HG02970 (cell line): ENCODE results near the gene ATP8A2.
"Not testable (repeated sequence)": the region's sequence is repeated elsewhere in the genome, so short reads cannot be mapped to it uniquely, and the experiment has no call there.

Experiments
- ATAC-seq: cut with Tn5 transposase; IDR thresholded peaks from one replicate; pipeline ENCODE4 v1.9.1; 2021; ENCODE audit warnings: mild to moderate bottlenecking, moderate library complexity, moderate number of reproducible peaks; ENCODE audit not compliant: unreplicated experiment, low FRiP score

ATP8A2 gene

DNA sequence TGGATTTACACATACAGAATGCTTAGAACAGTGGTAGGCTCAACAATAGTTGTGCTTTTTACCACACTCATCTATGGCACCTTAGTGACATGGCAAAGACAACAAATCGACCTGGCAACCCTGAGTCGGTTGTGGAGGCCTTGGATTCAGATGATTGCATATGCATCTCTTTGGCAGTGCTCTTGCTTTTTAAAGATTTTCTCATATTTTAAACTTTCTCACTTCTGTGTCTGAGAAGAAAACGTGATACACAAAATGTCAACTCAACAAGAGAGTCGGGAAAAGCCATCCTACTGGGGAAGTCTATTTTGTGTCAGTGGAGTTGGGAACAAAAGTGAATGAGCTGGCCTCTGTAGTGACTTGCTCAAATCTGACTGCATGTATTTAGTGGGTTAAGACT is 85.8 kb downstream of the ATP8A2 start:
- no peak for ATAC-seq

GRCh38 chr13:25462301-25463125 is 90.7 kb downstream of the ATP8A2 start:
- ATAC-seq = no peak

GRCh38 chr13:25463496-25463895 is 91.7 kb downstream of the ATP8A2 start:
- ATAC-seq = no peak

- no peak for ATAC-seq
These were observed 95.1 kb downstream of the ATP8A2 start for GRCh38 chr13:25466880-25467279.

- ATAC-seq = no peak
These were observed 96.8 kb downstream of the ATP8A2 start for GRCh38 chr13:25468325-25469168.

- ATAC-seq = no peak
These were observed 97.4 kb downstream of the ATP8A2 start for GRCh38 chr13:25469169-25469525.

- no peak for ATAC-seq
These were observed 102.1 kb downstream of the ATP8A2 start for GRCh38 chr13:25473864-25474263.

DNA sequence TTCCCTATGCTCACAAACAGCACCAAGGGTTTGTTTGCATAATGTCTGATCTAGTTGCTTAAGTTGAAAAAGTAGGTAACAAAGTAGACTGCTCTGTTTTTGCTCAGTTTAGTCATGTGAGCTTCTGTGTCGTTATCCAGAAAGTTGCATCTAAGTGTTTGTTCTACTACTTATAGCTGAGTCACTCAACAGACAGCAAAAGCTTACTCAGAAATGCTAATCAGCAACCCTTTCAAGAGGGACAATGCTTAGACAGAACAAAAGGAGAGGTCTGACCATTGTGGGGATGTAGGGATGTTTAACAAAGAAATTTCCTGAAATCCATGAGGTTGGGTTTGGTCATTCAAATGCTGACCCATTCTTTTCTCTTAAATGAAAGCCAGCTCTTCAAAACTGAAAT is 106.4 kb downstream of the ATP8A2 start:
- ATAC-seq = no peak

GRCh38 chr13:25489238-25489637 is 117.5 kb downstream of the ATP8A2 start:
- no peak for ATAC-seq

- ATAC-seq = no peak
These were observed 118.5 kb downstream of the ATP8A2 start for GRCh38 chr13:25490236-25490635.

- ATAC-seq = no peak
These were observed 122.3 kb downstream of the ATP8A2 start for GRCh38 chr13:25493931-25494640.

DNA sequence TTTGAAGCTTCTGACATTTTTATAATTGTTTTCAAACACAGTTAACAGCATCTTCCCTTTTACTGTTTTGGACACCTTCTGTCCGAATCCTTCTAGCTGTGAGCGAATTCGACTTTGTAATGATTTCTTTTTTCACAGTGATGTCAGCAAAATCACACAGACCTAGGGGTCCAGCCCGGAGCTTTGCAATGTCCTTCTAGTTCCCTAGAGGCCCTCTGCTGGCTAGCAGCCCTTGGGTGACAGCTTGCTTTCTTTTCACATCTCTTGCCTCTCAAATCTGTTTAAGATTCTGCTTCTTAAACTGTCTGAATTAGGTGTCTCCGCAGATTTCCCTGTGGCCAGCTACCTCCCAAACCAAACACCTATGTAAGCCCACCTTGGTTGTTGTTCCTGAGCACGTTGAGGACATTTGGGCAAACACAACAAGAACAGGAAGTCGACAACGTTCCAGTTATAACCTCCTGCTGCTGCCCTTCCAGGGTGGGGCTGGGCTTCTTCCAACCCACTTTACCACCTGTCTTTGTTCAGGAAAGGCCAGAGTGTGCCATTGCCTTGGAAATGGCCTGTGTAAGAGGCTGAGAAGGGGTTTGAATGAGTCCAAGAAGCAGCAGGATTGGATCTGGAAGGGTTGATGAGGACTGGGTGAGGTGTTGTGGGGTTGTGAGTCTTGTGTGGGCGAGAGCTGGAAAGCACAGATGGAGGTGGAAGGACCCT is 123.1 kb downstream of the ATP8A2 start:
- ATAC-seq = no peak

- ATAC-seq = no peak
These were observed 129.5 kb downstream of the ATP8A2 start for GRCh38 chr13:25501231-25501630.

DNA sequence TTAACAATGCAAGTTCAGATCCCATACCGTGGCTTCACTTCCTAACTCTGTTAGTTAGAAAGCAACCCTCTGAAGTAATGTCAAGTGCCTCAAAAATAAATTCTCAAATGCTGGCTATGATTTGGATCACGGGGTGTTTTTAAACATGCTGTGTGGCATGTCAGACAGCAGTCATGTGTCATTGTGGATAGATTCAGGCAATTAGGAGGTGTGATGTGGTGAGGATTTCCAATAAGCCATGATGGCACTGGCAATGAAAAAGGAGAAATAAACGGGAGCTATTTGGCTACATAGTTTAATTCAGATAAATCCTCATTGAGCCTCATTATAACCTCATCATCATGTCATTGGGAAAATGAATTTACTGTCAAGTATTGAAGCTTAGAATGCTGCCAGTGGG is 130.3 kb downstream of the ATP8A2 start:
- no peak for ATAC-seq

GRCh38 chr13:25502551-25502950 is 130.8 kb downstream of the ATP8A2 start:
- no peak for ATAC-seq

- ATAC-seq = no peak
These were observed 132.1 kb downstream of the ATP8A2 start for GRCh38 chr13:25503856-25504255.

DNA sequence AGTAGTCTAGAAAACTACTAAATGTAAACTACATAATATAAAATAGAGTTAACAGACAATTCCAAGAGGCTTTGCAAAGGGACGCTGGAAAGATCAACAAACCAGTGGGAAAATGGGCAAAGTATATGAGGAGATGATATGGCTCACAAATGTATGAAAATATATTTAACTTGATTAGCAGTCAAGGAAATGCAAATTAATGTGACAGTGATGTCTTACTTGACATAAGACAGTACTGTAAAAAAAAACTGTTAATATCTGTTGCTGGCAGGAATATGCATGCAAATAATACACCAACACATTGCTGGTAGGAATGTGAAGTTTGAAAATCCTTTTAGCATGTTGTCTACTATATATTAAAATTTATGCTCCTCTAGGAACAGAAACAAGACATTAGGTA is 136.1 kb downstream of the ATP8A2 start:
- ATAC-seq = no peak

DNA sequence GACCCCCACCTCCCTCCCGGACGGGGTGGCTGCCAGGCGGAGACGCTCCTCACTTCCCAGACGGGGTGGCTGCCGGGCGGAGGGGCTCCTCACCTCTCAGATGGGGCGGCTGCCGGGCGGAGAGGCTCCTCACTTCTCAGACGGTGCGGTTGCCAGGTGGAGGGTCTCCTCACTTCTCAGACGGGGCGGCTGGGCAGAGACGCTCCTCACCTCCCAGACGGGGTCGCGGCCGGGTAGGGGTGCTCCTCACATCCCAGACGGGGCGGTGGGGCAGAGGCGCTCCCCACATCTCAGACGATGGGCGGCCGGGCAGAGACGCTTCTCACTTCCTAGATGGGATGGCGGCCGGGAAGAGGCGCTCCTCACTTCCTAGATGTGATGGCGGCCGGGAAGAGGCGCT is 141.3 kb downstream of the ATP8A2 start:
- ATAC-seq = not testable (repeated sequence)

DNA sequence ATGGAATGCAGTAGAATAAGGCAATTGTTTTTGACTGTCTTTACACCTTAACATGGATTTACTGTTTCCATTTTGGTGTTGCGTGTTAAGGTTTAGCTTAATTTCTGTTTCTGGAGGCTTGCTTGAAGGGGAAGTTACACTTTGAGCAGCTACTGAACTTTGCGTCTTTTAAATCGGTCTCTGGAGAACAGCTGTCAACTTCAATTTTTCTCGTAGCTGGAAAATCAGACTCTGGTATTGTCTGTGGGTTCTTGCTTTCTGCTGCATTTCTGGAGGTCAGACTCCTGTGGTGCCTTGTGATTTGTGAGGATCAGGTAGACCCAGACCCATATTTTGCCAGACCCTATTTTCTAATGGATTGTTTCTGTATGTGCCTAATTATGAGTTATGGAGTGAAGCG is 146.7 kb downstream of the ATP8A2 start:
- ATAC-seq = no peak

GRCh38 chr13:25525884-25526283 is 154.1 kb downstream of the ATP8A2 start:
- no peak for ATAC-seq
